ENCODE data around the gene FBXO41.
"Not testable (repeated sequence)": the region's sequence is repeated elsewhere in the genome, so short reads cannot be mapped to it uniquely, and the experiment has no call there.

FBXO41 gene

GRCh38 chr2:73263540-73264331, 20.5 kb downstream of the FBXO41 start:
- in situ Hi-C loops (cut with HindIII; ENCODE audit: low sequenced_read_pairs): no loop called here

GRCh38 chr2:73262691-73263429, 21.4 kb downstream of the FBXO41 start:
- in situ Hi-C loops (cut with HindIII; ENCODE audit: low sequenced_read_pairs): not testable (repeated sequence)

- in situ Hi-C loops (cut with HindIII; ENCODE audit: low sequenced_read_pairs): no loop called here
Measured at GRCh38 chr2:73262108-73262651, 22.1 kb downstream of the FBXO41 start.

- in situ Hi-C loops (cut with HindIII; ENCODE audit: low sequenced_read_pairs): no loop called here
Measured at GRCh38 chr2:73260338-73260984, 23.8 kb downstream of the FBXO41 start.

GRCh38 chr2:73259704-73260337, 24.5 kb downstream of the FBXO41 start:
- in situ Hi-C loops (cut with HindIII; ENCODE audit: low sequenced_read_pairs): no loop called here

GRCh38 chr2:73259276-73259675, 25.0 kb downstream of the FBXO41 start:
- in situ Hi-C loops (cut with HindIII; ENCODE audit: low sequenced_read_pairs): no loop called here

GRCh38 chr2:73258913-73259215, 25.4 kb downstream of the FBXO41 start:
- in situ Hi-C loops (cut with HindIII; ENCODE audit: low sequenced_read_pairs): no loop called here

- in situ Hi-C loops (cut with HindIII; ENCODE audit: low sequenced_read_pairs): no loop called here
Measured at GRCh38 chr2:73258186-73258912, 25.9 kb downstream of the FBXO41 start.

GRCh38 chr2:73257425-73258125, 26.7 kb downstream of the FBXO41 start:
- in situ Hi-C loops (cut with HindIII; ENCODE audit: low sequenced_read_pairs): no loop called here

GRCh38 chr2:73257021-73257420, 27.3 kb downstream of the FBXO41 start:
- in situ Hi-C loops (cut with HindIII; ENCODE audit: low sequenced_read_pairs): no loop called here

GRCh38 chr2:73256618-73256922, 27.7 kb downstream of the FBXO41 start:
- in situ Hi-C loops (cut with HindIII; ENCODE audit: low sequenced_read_pairs): no loop called here

GRCh38 chr2:73255907-73256617, 28.2 kb downstream of the FBXO41 start:
- in situ Hi-C loops (cut with HindIII; ENCODE audit: low sequenced_read_pairs): no loop called here

GRCh38 chr2:73255007-73255644, 29.2 kb downstream of the FBXO41 start:
- in situ Hi-C loops (cut with HindIII; ENCODE audit: low sequenced_read_pairs): no loop called here

GRCh38 chr2:73254343-73255006, 29.8 kb downstream of the FBXO41 start:
- in situ Hi-C loops (cut with HindIII; ENCODE audit: low sequenced_read_pairs): no loop called here

GRCh38 chr2:73253901-73254300, 30.4 kb downstream of the FBXO41 start:
- in situ Hi-C loops (cut with HindIII; ENCODE audit: low sequenced_read_pairs): no loop called here

GRCh38 chr2:73253400-73253799, 30.9 kb downstream of the FBXO41 start:
- in situ Hi-C loops (cut with HindIII; ENCODE audit: low sequenced_read_pairs): no loop called here

- in situ Hi-C loops (cut with HindIII; ENCODE audit: low sequenced_read_pairs): no loop called here
Measured at GRCh38 chr2:73252238-73253027, 31.8 kb downstream of the FBXO41 start.

Data from DLD1 (cell line).